ENCODE data around the gene TNFRSF25. TPM values are rescaled to one million over a fixed set of nuclear protein-coding genes. Genes with fewer than 3 reads are reported as not detected.

The TNFRSF25 gene
- total RNA-seq, 1 experiment from 2014 or later = 27.6 TPM

- TF ChIP-seq CTCF (IDR thresholded peaks at IDR 0.05; ENCODE audit: unreplicated experiment) = no peak
- Mint-ChIP-seq H3K4me1 (ENCODE audit: insufficient read depth, unreplicated experiment) (no peaks in the 10 kb centered on the region), H3K36me3 (ENCODE audit: insufficient read depth, unreplicated experiment) (no peaks in the 10 kb centered on the region), H3K9me3 (ENCODE audit: unreplicated experiment) (no peaks in the 10 kb centered on the region), H3K27me3 (ENCODE audit: insufficient read depth, unreplicated experiment) (no peaks in the 10 kb centered on the region), H3K27ac (ENCODE audit: low read depth, unreplicated experiment) (no peak overlapping the region), H3K4me3 (ENCODE audit: unreplicated experiment) (no peak overlapping the region)
- ChIA-PET POLR2A (interaction anchor here (0.7 kb wide), 1 partner anchor 17 kb away, joined by 3 read pairs; no protein-coding TSS in a partner anchor), CTCF (no interaction called here)
- intact Hi-C loops (cut with micrococcal nuclease) = no loop called here
- DNase-seq (ENCODE audit: unreplicated experiment) = no peak
- no TSS peak for BruUV-seq (replicated peaks)
Measured at GRCh38 chr1:6507461-6507911, 41.5 kb upstream of the TNFRSF25 start.

- Mint-ChIP-seq H3K36me3 (ENCODE audit: insufficient read depth, unreplicated experiment) (no peaks in the 10 kb centered on the region), H3K27ac (ENCODE audit: low read depth, unreplicated experiment) (no peak overlapping the region), H3K4me3 (ENCODE audit: unreplicated experiment) (no peak overlapping the region), H3K4me1 (ENCODE audit: insufficient read depth, unreplicated experiment) (no peaks in the 10 kb centered on the region), H3K9me3 (ENCODE audit: unreplicated experiment) (no peaks in the 10 kb centered on the region), H3K27me3 (ENCODE audit: insufficient read depth, unreplicated experiment) (no peaks in the 10 kb centered on the region)
- BruUV-seq (replicated peaks) = no TSS peak
- no peak for TF ChIP-seq CTCF (IDR thresholded peaks at IDR 0.05; ENCODE audit: unreplicated experiment)
- intact Hi-C loops (cut with micrococcal nuclease) = no loop called here
- ChIA-PET POLR2A (interaction anchor here (0.7 kb wide), 1 partner anchor 17 kb away, joined by 3 read pairs; no protein-coding TSS in a partner anchor), CTCF (interaction anchor here (0.5 kb wide), 1 partner anchor 260 kb away, joined by 3 read pairs; no protein-coding TSS in a partner anchor)
- no peak for DNase-seq (ENCODE audit: unreplicated experiment)
Measured at GRCh38 chr1:6507037-6507428, 41.1 kb upstream of the TNFRSF25 start.

- peaks cover 2% of the 10 kb centered on the region for H3K4me1 Mint-ChIP-seq (ENCODE audit: insufficient read depth, unreplicated experiment)
- no TSS peak for BruUV-seq (replicated peaks)
- TF ChIP-seq CTCF (IDR thresholded peaks at IDR 0.05; ENCODE audit: unreplicated experiment) = no peak
- no peaks in the 10 kb centered on the region for H3K9me3 Mint-ChIP-seq (ENCODE audit: unreplicated experiment)
- ChIA-PET CTCF (interaction anchor here (0.5 kb wide), 1 partner anchor 259 kb away, joined by 3 read pairs; no protein-coding TSS in a partner anchor), POLR2A (interaction anchor here (1.3 kb wide), 1 partner anchor 15 kb away, joined by 3 read pairs; no protein-coding TSS in a partner anchor)
- H3K4me3 Mint-ChIP-seq (ENCODE audit: unreplicated experiment) = no peak overlapping the region
- intact Hi-C loops (cut with micrococcal nuclease) = no loop called here
- no peak for DNase-seq (ENCODE audit: unreplicated experiment)
- H3K27me3 Mint-ChIP-seq (ENCODE audit: insufficient read depth, unreplicated experiment) = no peaks in the 10 kb centered on the region
- no peaks in the 10 kb centered on the region for H3K36me3 Mint-ChIP-seq (ENCODE audit: insufficient read depth, unreplicated experiment)
- no peak overlapping the region for H3K27ac Mint-ChIP-seq (ENCODE audit: low read depth, unreplicated experiment)
Measured at GRCh38 chr1:6506210-6507036, 40.5 kb upstream of the TNFRSF25 start.

- no TSS peak for BruUV-seq (replicated peaks)
- intact Hi-C loops (cut with micrococcal nuclease) = no loop called here
- no peak for TF ChIP-seq CTCF (IDR thresholded peaks at IDR 0.05; ENCODE audit: unreplicated experiment)
- peaks cover 6% of the 10 kb centered on the region for H3K4me1 Mint-ChIP-seq (ENCODE audit: insufficient read depth, unreplicated experiment)
- H3K36me3 Mint-ChIP-seq (ENCODE audit: insufficient read depth, unreplicated experiment) = no peaks in the 10 kb centered on the region
- ChIA-PET POLR2A (interaction anchor here (0.8 to 1.3 kb wide), 3 partner anchors 14 to 17 kb away, joined by 3 read pairs; no protein-coding TSS in a partner anchor), CTCF (interaction anchor here (0.5 to 1.1 kb wide), 3 partner anchors 9 to 144 kb away, joined by 3 to 4 read pairs (median 3); no protein-coding TSS in a partner anchor)
- H3K27me3 Mint-ChIP-seq (ENCODE audit: insufficient read depth, unreplicated experiment) = no peaks in the 10 kb centered on the region
- H3K9me3 Mint-ChIP-seq (ENCODE audit: unreplicated experiment) = no peaks in the 10 kb centered on the region
- no peak overlapping the region for H3K27ac Mint-ChIP-seq (ENCODE audit: low read depth, unreplicated experiment)
- H3K4me3 Mint-ChIP-seq (ENCODE audit: unreplicated experiment) = no peak overlapping the region
- DNase-seq (ENCODE audit: unreplicated experiment) = no peak
Measured at GRCh38 chr1:6505367-6506209, 39.6 kb upstream of the TNFRSF25 start.
